BLaER1 treated with 17β-estradiol and CSF1 and Interleukin-3, amounts not matched to agents 10 nM and 100 nM (cell line): ENCODE data around the gene RAP1A.

Source experiments
- H3K27ac ChIP-seq, 11 experiments: shearing (Covaris generic); formaldehyde crosslinking; 2 replicates each; pipeline ENCODE4 v1.8.1; 2022
- H3K27me3 ChIP-seq, 11 experiments: shearing (Covaris generic); formaldehyde crosslinking; 2 replicates each; pipeline ENCODE4 v1.8.1; 2022
- H3K36me3 ChIP-seq, 11 experiments: shearing (Covaris generic); formaldehyde crosslinking; 2 replicates each; pipeline ENCODE4 v1.8.1; 2022
- H3K4me1 ChIP-seq, 10 experiments: shearing (Covaris generic); formaldehyde crosslinking; 2 replicates each; pipeline ENCODE4 v1.8.1; 2022
- H3K4me2 ChIP-seq, 11 experiments: shearing (Covaris generic); formaldehyde crosslinking; 2 replicates each; pipeline ENCODE4 v1.8.1; 2022
- H3K4me3 ChIP-seq, 10 experiments: shearing (Covaris generic); formaldehyde crosslinking; 2 replicates each; pipeline ENCODE4 v1.8.1; 2022
- H3K9ac ChIP-seq, 11 experiments: shearing (Covaris generic); formaldehyde crosslinking; 2 replicates each; pipeline ENCODE4 v1.8.1; 2022
- H3K9me3 ChIP-seq, 11 experiments: shearing (Covaris generic); formaldehyde crosslinking; replicated peaks in 1 of 11; 2 replicates each; pipeline ENCODE4 v1.8.1; 2022
- H4K20me1 ChIP-seq, 11 experiments: shearing (Covaris generic); formaldehyde crosslinking; 2 replicates each; pipeline ENCODE4 v1.8.1; 2022
- Cebpa-rat ChIP-seq, 11 experiments: shearing (Covaris generic); IDR thresholded peaks; 2 replicates each; pipeline ENCODE4 v1.8.1; 2022

The RAP1A gene

GRCh38 chr1:111723871-111724270, 104.3 kb downstream of the RAP1A start:
- Histone ChIP-seq H3K9ac (no peak overlapping the region), H3K36me3 (peaks cover 0 to 16% (median 0%) of the 10 kb centered on the region in 11 experiments; a peak in 5 of 22 replicates), H3K4me3 (no peak overlapping the region), H4K20me1 (peaks cover 0 to 6% (median 0%) of the 10 kb centered on the region in 11 experiments; a peak in 2 of 22 replicates), H3K4me2 (no peak overlapping the region), H3K9me3 (no peaks in the 10 kb centered on the region), H3K27ac (no peak overlapping the region), H3K4me1 (peaks cover 0 to 41% (median 15%) of the 10 kb centered on the region in 10 experiments; a peak in 13 of 20 replicates), H3K27me3 (no peaks in the 10 kb centered on the region)
- no peak for TF ChIP-seq Cebpa-rat (IDR thresholded peaks at IDR 0.05)

DNA sequence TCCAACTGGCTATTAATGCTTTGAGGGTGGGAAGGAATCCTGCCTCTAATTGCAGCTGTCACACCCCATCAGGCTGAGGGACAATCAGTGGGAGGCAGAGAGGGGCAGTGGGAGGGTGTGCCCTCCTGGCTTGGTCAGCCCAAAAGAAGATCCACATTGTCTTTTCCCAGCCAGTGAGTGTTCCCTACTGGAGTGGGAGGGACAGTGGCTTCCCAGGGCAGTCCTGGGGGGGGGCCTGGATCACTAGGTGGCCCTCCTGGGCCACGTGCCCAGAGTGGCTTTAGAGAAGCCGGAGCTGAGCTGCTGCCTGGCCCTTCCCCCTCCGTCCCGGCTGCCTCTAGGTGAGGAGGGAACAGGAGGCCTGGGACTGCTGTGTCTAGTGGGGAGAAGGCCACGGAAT, 105.6 kb downstream of the RAP1A start:
- Histone ChIP-seq H4K20me1 (peaks cover 0 to 6% (median 0%) of the 10 kb centered on the region in 11 experiments; a peak in 3 of 22 replicates), H3K9ac (no peak overlapping the region; a peak in 2 of 22 replicates), H3K27ac (no peak overlapping the region), H3K36me3 (peaks cover 0 to 16% (median 0%) of the 10 kb centered on the region in 11 experiments; a peak in 6 of 22 replicates), H3K27me3 (no peaks in the 10 kb centered on the region), H3K4me1 (peaks cover 0 to 29% (median 18%) of the 10 kb centered on the region in 10 experiments; a peak in 15 of 20 replicates), H3K9me3 (no peaks in the 10 kb centered on the region), H3K4me3 (no peak overlapping the region), H3K4me2 (no peak overlapping the region)
- TF ChIP-seq Cebpa-rat (IDR thresholded peaks at IDR 0.05): no peak

GRCh38 chr1:111727056-111727455, 107.5 kb downstream of the RAP1A start:
- H3K4me1 ChIP-seq: peaks cover 0 to 17% (median 12%) of the 10 kb centered on the region in 10 experiments; a peak in 17 of 20 replicates
- H4K20me1 ChIP-seq: peaks cover 0 to 6% (median 0%) of the 10 kb centered on the region in 11 experiments; a peak in 3 of 22 replicates
- H3K36me3 ChIP-seq: peaks cover 0 to 16% (median 0%) of the 10 kb centered on the region in 11 experiments; a peak in 6 of 22 replicates
- no peak for TF ChIP-seq Cebpa-rat (IDR thresholded peaks at IDR 0.05)
- H3K9ac ChIP-seq: no peak overlapping the region
- no peak overlapping the region for H3K27ac ChIP-seq
- H3K4me3 ChIP-seq: no peak overlapping the region
- no peak overlapping the region for H3K4me2 ChIP-seq
- H3K9me3 ChIP-seq: no peaks in the 10 kb centered on the region
- no peaks in the 10 kb centered on the region for H3K27me3 ChIP-seq

DNA sequence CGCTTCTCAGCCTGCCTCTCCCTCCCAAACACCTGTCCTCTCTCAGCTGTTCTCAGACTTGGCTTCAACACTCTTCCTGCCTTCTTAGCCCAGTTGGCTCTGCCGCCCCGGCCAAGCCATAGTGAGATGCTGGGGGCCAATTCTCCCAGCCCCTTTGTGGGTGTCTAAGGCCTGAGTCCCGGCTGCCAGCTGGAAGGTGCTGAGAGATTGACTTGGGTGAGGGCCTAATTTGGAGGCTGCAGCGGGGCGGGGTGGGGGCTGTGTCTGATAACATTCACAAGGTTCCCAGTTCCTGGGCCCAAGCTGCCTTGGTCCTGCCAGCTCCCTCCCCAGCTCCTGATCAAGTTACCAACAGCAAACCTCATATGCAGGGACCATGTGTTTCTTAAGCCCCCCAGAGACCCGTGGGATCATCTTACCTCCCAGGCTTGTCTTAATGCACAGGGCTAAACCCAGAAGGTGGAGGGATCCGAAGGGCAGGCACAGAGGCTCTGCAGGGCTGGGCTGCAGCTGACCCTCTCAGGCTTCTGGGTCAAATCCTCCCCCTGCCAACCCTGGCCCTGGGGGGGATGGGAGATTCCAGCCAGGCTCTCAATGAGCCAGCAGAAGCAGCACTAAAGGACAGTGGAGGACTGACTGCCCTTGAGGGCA, 109.8 kb downstream of the RAP1A start:
- peaks cover 19 to 38% (median 29%) of the 10 kb centered on the region in 10 experiments for H3K4me1 ChIP-seq
- H3K9ac ChIP-seq: no peak overlapping the region
- H3K4me2 ChIP-seq: peak overlapping the region in 3 of 11 experiments; percentile 2 to 17 (median 8); a peak in 2 of 22 replicates
- no peaks in the 10 kb centered on the region for H3K27me3 ChIP-seq
- peaks cover 0 to 6% (median 0%) of the 10 kb centered on the region in 11 experiments; a peak in 2 of 22 replicates for H4K20me1 ChIP-seq
- no peak overlapping the region for H3K4me3 ChIP-seq
- peak overlapping the region in 1 of 11 experiments; percentile 9; a peak in 1 of 22 replicates for H3K27ac ChIP-seq
- peaks cover 0 to 16% (median 0%) of the 10 kb centered on the region in 11 experiments; a peak in 6 of 22 replicates for H3K36me3 ChIP-seq
- no peak for TF ChIP-seq Cebpa-rat (IDR thresholded peaks at IDR 0.05)
- no peaks in the 10 kb centered on the region for H3K9me3 ChIP-seq

DNA sequence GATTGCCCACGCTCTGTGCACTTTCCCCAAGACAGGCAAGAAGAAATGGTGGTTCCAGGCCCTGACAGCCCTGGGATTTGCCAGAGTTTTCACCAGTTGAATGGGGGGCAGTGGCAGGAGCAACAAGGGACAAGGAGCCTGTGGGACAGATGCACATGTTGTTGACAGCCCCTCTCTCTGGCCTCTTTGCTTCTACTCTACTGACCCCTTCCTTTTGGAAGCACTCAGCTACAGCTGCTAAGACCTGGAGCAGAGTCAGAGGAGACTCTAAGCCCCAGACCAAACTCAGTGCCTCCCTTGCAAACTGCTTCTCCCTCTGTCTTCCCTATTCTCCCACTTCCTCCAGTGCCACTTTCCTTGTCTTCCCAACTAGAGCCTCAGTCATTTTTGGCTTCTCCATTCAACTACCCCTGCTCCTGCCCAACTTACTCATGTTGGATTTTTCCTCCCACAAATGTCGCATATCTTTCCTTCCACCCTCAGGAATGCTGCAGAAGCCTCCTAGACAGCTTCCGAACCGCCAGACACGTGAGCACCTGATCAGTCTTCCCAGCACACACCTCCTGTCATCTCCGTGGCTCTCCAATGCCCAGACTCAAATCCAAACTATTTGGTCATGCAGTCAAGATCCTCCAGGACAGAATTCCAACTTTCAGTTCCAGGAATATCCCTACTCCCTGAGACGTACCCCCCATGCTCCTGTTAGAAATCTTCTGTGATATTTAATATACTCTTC, 110.5 kb downstream of the RAP1A start:
- Histone ChIP-seq H3K27ac (peak overlapping the region in 1 of 11 experiments; percentile 9; a peak in 1 of 22 replicates), H3K9me3 (no peaks in the 10 kb centered on the region), H3K36me3 (peaks cover 0 to 16% (median 0%) of the 10 kb centered on the region in 11 experiments; a peak in 6 of 22 replicates), H3K9ac (no peak overlapping the region), H4K20me1 (peaks cover 0 to 5% (median 0%) of the 10 kb centered on the region in 11 experiments; a peak in 2 of 22 replicates), H3K27me3 (no peaks in the 10 kb centered on the region), H3K4me1 (peaks cover 24 to 45% (median 36%) of the 10 kb centered on the region in 10 experiments), H3K4me3 (no peak overlapping the region), H3K4me2 (0 out of 22 replicates have a peak overlapping the region, but pooled peaks of 1 of the 11 experiments have one; percentile 2)
- no peak for TF ChIP-seq Cebpa-rat (IDR thresholded peaks at IDR 0.05)

DNA sequence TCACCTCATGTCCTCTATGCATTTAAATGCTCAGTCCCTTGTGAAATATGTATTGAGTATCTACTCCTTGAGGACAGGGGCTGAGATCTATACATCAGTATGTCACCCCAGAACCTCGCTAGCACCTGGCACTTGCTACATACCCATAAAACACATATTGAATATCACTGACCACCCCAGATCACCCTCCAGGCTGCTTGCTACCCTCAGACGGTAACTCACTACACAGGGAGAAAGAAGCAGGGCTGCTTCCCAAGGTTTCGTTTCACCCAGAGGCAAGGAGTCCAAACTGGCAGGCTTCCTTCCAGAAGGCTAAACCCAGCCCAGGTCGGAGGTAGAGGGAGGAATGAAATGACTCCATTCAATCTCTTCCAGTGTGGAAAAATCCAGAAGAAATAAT, 111.1 kb downstream of the RAP1A start:
- Histone ChIP-seq H3K4me1 (peaks cover 30 to 51% (median 42%) of the 10 kb centered on the region in 10 experiments), H3K4me2 (no peak overlapping the region), H4K20me1 (peaks cover 0 to 5% (median 0%) of the 10 kb centered on the region in 11 experiments; a peak in 2 of 22 replicates), H3K27me3 (no peaks in the 10 kb centered on the region), H3K9ac (no peak overlapping the region), H3K9me3 (no peaks in the 10 kb centered on the region), H3K27ac (no peak overlapping the region), H3K36me3 (peaks cover 0 to 16% (median 0%) of the 10 kb centered on the region in 11 experiments; a peak in 6 of 22 replicates), H3K4me3 (no peak overlapping the region)
- no peak for TF ChIP-seq Cebpa-rat (IDR thresholded peaks at IDR 0.05)

DNA sequence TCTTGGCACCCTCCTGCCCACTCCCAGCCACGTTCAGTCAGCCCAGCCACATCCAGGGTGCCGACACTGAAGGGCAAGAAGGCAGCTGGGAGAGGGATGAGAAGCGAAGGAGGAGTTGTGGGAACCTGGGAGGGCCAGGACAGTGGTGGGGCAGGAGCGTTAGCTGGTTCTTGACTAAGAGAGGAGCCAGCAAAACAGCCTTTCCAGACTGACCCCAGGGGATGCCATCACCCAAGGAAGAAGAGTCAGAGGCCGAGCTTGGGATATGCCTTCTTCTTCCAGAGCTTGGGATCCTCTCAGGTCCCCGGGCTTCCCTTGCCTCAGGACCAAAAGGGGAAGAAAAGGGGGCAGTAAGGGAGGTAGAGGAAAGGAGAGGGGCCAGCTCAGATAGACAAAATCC, 112.4 kb downstream of the RAP1A start:
- Histone ChIP-seq H3K27me3 (0 out of 22 replicates have a peak, but pooled peaks cover 0 to 4% (median 0%) of the 10 kb centered on the region in 11 experiments), H4K20me1 (peaks cover 0 to under 1% (median 0%) of the 10 kb centered on the region in 11 experiments; a peak in 2 of 22 replicates), H3K4me3 (no peak overlapping the region), H3K4me1 (peaks cover 42 to 64% (median 54%) of the 10 kb centered on the region in 10 experiments), H3K9ac (no peak overlapping the region; a peak in 1 of 22 replicates), H3K4me2 (peak overlapping the region in 9 of 11 experiments; percentile 11 to 98 (median 96); a peak in 13 of 22 replicates), H3K36me3 (peaks cover 0 to 8% (median 0%) of the 10 kb centered on the region in 11 experiments; a peak in 6 of 22 replicates), H3K9me3 (no peaks in the 10 kb centered on the region), H3K27ac (peak overlapping the region; percentile 9 to 98 (median 93); a peak in 14 of 22 replicates)
- TF ChIP-seq Cebpa-rat (IDR thresholded peaks at IDR 0.05): no peak

- Histone ChIP-seq H3K27me3 (peaks cover 0 to 10% (median 0%) of the 10 kb centered on the region in 11 experiments; a peak in 2 of 22 replicates), H3K9ac (peak overlapping the region; percentile 58 to 83 (median 78); a peak in 14 of 22 replicates), H3K36me3 (no peaks in the 10 kb centered on the region; a peak in 2 of 22 replicates), H3K4me2 (peak overlapping the region; percentile 88 to 98 (median 95)), H3K27ac (peak overlapping the region; percentile 78 to 98 (median 94)), H4K20me1 (no peaks in the 10 kb centered on the region; a peak in 3 of 22 replicates), H3K9me3 (no peaks in the 10 kb centered on the region), H3K4me3 (no peak overlapping the region), H3K4me1 (peaks cover 50 to 71% (median 62%) of the 10 kb centered on the region in 10 experiments)
- no peak for TF ChIP-seq Cebpa-rat (IDR thresholded peaks at IDR 0.05)
Observed at GRCh38 chr1:111732718-111733117, 113.1 kb downstream of the RAP1A start.
